GM23338 (cell line): ENCODE data around the gene SUN5. TPM values are rescaled to one million over a fixed set of nuclear protein-coding genes. Genes with fewer than 3 reads are reported as not detected.

Experiments
- ATAC-seq: fragments of 200-7000 bp; cut with Tn5 transposase; 3 replicates; pipeline ENCODE4 v1.9.1; 2020
- DNase-seq: peaks from one replicate; pipeline ENCODE4 v3.0.0-alpha.2; 2015; ENCODE audit warnings: low spot score
- H2AFZ ChIP-seq: fragments of 200-600 bp; sonication (generic); 2 replicates; pipeline ENCODE4 v1.8.0; 2016; ENCODE audit warnings: antibody characterized with exemption, mild to moderate bottlenecking, moderate library complexity
- H3F3A ChIP-seq: fragments of 200-600 bp; sonication (generic); replicated peaks from 2 replicates; pipeline ENCODE4 v1.8.0; 2017; ENCODE audit warnings: antibody characterized with exemption, mixed run types, low read depth
- H3K27ac ChIP-seq: fragments of 200-600 bp; sonication (generic); 2 replicates; pipeline ENCODE4 v1.6.1; 2016; ENCODE audit warnings: low read depth
- H3K27me3 ChIP-seq: fragments of 200-600 bp; sonication (generic); 2 replicates; pipeline ENCODE4 v1.8.0; 2016; ENCODE audit warnings: mild to moderate bottlenecking, mixed run types, moderate library complexity; ENCODE audit not compliant: insufficient read depth
- H3K36me3 ChIP-seq: fragments of 200-600 bp; sonication (generic); 2 replicates; pipeline ENCODE4 v1.8.0; 2016; ENCODE audit warnings: mild to moderate bottlenecking; ENCODE audit not compliant: insufficient read depth
- H3K4me1 ChIP-seq: fragments of 200-600 bp; sonication (generic); 2 replicates; pipeline ENCODE4 v1.8.0; 2016; ENCODE audit warnings: mild to moderate bottlenecking, moderate library complexity; ENCODE audit not compliant: insufficient read depth
- H3K4me2 ChIP-seq: fragments of 200-600 bp; sonication (generic); 2 replicates; pipeline ENCODE4 v1.7.1; 2017; ENCODE audit warnings: mixed run types
- H3K4me3 ChIP-seq: fragments of 200-600 bp; sonication (generic); 2 replicates; pipeline ENCODE4 v1.6.1; 2016; ENCODE audit warnings: mixed run types
- H3K79me2 ChIP-seq: fragments of 200-600 bp; sonication (generic); replicated peaks from 2 replicates; pipeline ENCODE4 v1.8.0; 2017; ENCODE audit warnings: mild to moderate bottlenecking; ENCODE audit not compliant: insufficient read depth
- H3K9me2 ChIP-seq: fragments of 200-600 bp; sonication (generic); 2 replicates; pipeline ENCODE4 v1.8.0; 2017; ENCODE audit not compliant: insufficient read depth
- H4K20me1 ChIP-seq: fragments of 200-600 bp; sonication (generic); replicated peaks from 2 replicates; pipeline ENCODE4 v1.8.0; 2017; ENCODE audit warnings: mild to moderate bottlenecking; ENCODE audit not compliant: insufficient read depth
- H3K27ac Mint-ChIP-seq: 2 replicates; pipeline ENCODE4 v1.8.0; 2020; ENCODE audit warnings: inconsistent platforms, mild to moderate bottlenecking, moderate library complexity, mixed read lengths
- H3K27me3 Mint-ChIP-seq: 3 replicates; pipeline ENCODE4 v1.8.0; 2022; ENCODE audit warnings: low read depth, mild to moderate bottlenecking, moderate library complexity, mixed read lengths, inconsistent platforms; ENCODE audit not compliant: insufficient read depth, poor library complexity
- H3K36me3 Mint-ChIP-seq: 3 replicates; pipeline ENCODE4 v1.8.0; 2021; ENCODE audit warnings: low read depth, mild to moderate bottlenecking, inconsistent platforms, moderate library complexity, mixed read lengths
- H3K4me1 Mint-ChIP-seq: 3 replicates; pipeline ENCODE4 v1.8.0; 2020; ENCODE audit warnings: mild to moderate bottlenecking, inconsistent platforms, mixed read lengths
- H3K4me3 Mint-ChIP-seq: 3 replicates; pipeline ENCODE4 v1.8.0; 2021; ENCODE audit warnings: moderate library complexity, mild to moderate bottlenecking, inconsistent platforms, mixed read lengths
- H3K9me3 Mint-ChIP-seq: 3 replicates; pipeline ENCODE4 v1.8.0; 2020; ENCODE audit warnings: moderate library complexity, mild to moderate bottlenecking, inconsistent platforms, mixed read lengths
- CREB1 ChIP-seq: fragments of 250-450 bp; sonication (Bioruptor Pico); IDR thresholded peaks from 2 replicates; pipeline ENCODE4 v1.5.0; 2020; ENCODE audit warnings: low read depth, mild to moderate bottlenecking, moderate library complexity
- ETS1 ChIP-seq: IDR thresholded peaks from 2 replicates; pipeline ENCODE4 v1.6.1; 2016; ENCODE audit warnings: antibody characterized with exemption
- EZH2 ChIP-seq: fragments of 200-600 bp; sonication (generic); IDR thresholded peaks from one replicate; pipeline ENCODE4 v1.8.0; 2017; ENCODE audit warnings: antibody characterized with exemption, mild to moderate bottlenecking, low read depth; ENCODE audit not compliant: unreplicated experiment
- EZH2phosphoT487 ChIP-seq: fragments of 200-600 bp; sonication (generic); IDR thresholded peaks from one replicate; pipeline ENCODE4 v1.8.1; 2018; ENCODE audit warnings: antibody characterized with exemption; ENCODE audit not compliant: unreplicated experiment
- JUNB ChIP-seq: IDR thresholded peaks from one replicate; pipeline ENCODE4 v1.6.1; 2016; ENCODE audit warnings: antibody characterized with exemption; ENCODE audit not compliant: unreplicated experiment
- NANOG ChIP-seq: IDR thresholded peaks from 2 replicates; pipeline ENCODE4 v1.6.1; 2016; ENCODE audit warnings: antibody characterized with exemption, borderline replicate concordance
- POLR2AphosphoS5 ChIP-seq: IDR thresholded peaks from 2 replicates; pipeline ENCODE4 v1.6.1; 2016; ENCODE audit warnings: antibody characterized with exemption, low read depth
- STAT1 ChIP-seq: IDR thresholded peaks from one replicate; pipeline ENCODE4 v1.6.1; 2016; ENCODE audit warnings: antibody characterized with exemption; ENCODE audit not compliant: unreplicated experiment
- ZNF114 ChIP-seq: fragments of 250-450 bp; sonication (Bioruptor Pico); IDR thresholded peaks from 2 replicates; pipeline ENCODE4 v1.5.0; 2020; ENCODE audit warnings: mild to moderate bottlenecking, moderate library complexity
- ZNF331 ChIP-seq: fragments of 250-450 bp; sonication (Bioruptor Pico); IDR thresholded peaks from 2 replicates; pipeline ENCODE4 v1.5.0; 2020; ENCODE audit warnings: low read depth, mild to moderate bottlenecking, moderate library complexity
- ZNF462 ChIP-seq: fragments of 250-450 bp; sonication (Bioruptor Pico); IDR thresholded peaks from 2 replicates; pipeline ENCODE4 v1.5.0; 2020; ENCODE audit warnings: mild to moderate bottlenecking, moderate library complexity
- polyA plus RNA-seq: library from polyadenylated mRNA; unstranded; fragments of >200 nt; fragmentation: Nextera tagmentation; extraction: Ambion mirVana; gene quantifications from 2 replicates; pipeline ENCODE4 v1.2.1, GENCODE V29; 2016
- total RNA-seq: library from RNA; depleted of rRNA; stranded (reverse); fragments of >200 nt; shearing (Covaris generic); gene quantifications from 2 replicates; pipeline ENCODE4 v1.2.3, GENCODE V29; 2014
- TF ChIP-seq, protein P1 (sequence below): IDR thresholded peaks from one replicate; pipeline ENCODE4 v1.6.1; 2018; ENCODE audit warnings: antibody characterized with exemption; ENCODE audit not compliant: unreplicated experiment

The SUN5 gene
- total and polyA plus RNA-seq, 2 experiments from 2014 or later, result not detected

DNA sequence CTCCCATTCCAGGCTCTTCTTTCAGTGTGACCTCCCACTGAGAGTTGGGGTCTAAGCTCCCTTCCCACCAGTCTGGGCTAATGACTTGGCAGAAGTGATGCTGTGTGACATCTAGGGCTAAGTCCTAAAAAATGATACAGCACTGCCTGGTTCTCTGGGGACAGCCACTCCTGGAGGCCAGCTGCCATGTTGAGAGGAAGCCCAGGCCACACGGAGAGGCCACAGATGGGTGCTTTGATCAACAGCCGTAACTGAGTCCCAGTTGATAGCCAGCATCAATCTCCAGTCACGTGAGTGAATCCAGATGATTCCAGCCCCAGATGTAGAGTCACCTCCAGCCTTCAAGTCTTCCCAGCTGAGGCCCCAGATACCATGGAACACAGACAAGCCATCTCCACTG, 13.8 kb downstream of the SUN5 start (continued):
- no peak for TF ChIP-seq ETS1
- no peak for TF ChIP-seq POLR2AphosphoS5

- H3K36me3 Mint-ChIP-seq, result no peaks in the 10 kb centered on the region
- no peaks in the 10 kb centered on the region for H4K20me1 ChIP-seq
- TF ChIP-seq POLR2AphosphoS5 (no peak), STAT1 (no peak), ETS1 (no peak), ZNF331 (CRISPR knock-in tag) (no peak), ZNF462 (no peak), CREB1 (CRISPR knock-in tag) (no peak), ZNF114 (CRISPR knock-in tag) (no peak), JUNB (no peak), EZH2phosphoT487 (no peak), EZH2 (no peak), NANOG (no peak)
- TF ChIP-seq, protein P1, sequence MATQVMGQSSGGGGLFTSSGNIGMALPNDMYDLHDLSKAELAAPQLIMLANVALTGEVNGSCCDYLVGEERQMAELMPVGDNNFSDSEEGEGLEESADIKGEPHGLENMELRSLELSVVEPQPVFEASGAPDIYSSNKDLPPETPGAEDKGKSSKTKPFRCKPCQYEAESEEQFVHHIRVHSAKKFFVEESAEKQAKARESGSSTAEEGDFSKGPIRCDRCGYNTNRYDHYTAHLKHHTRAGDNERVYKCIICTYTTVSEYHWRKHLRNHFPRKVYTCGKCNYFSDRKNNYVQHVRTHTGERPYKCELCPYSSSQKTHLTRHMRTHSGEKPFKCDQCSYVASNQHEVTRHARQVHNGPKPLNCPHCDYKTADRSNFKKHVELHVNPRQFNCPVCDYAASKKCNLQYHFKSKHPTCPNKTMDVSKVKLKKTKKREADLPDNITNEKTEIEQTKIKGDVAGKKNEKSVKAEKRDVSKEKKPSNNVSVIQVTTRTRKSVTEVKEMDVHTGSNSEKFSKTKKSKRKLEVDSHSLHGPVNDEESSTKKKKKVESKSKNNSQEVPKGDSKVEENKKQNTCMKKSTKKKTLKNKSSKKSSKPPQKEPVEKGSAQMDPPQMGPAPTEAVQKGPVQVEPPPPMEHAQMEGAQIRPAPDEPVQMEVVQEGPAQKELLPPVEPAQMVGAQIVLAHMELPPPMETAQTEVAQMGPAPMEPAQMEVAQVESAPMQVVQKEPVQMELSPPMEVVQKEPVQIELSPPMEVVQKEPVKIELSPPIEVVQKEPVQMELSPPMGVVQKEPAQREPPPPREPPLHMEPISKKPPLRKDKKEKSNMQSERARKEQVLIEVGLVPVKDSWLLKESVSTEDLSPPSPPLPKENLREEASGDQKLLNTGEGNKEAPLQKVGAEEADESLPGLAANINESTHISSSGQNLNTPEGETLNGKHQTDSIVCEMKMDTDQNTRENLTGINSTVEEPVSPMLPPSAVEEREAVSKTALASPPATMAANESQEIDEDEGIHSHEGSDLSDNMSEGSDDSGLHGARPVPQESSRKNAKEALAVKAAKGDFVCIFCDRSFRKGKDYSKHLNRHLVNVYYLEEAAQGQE, result no peak
These were observed 14.5 kb downstream of the SUN5 start for GRCh38 chr20:32989507-32990283.

More at GRCh38 chr20:32989507-32990283, 14.5 kb downstream of the SUN5 start:
- Mint-ChIP-seq H3K4me3 (no peak overlapping the region), H3K9me3 (no peaks in the 10 kb centered on the region; the same call in 2 of the 3 replicates), H3K27me3 (peaks cover 5% of the 10 kb centered on the region), H3K27ac (no peak overlapping the region), H3K4me1 (no peaks in the 10 kb centered on the region; the same call in 2 of the 3 replicates)
- no peaks in the 10 kb centered on the region for H3K79me2 ChIP-seq
- no peaks in the 10 kb centered on the region for H3K9me2 ChIP-seq
- H3K27ac ChIP-seq, result no peak overlapping the region
- H3K4me3 ChIP-seq, result no peak overlapping the region
- DNase-seq (no peak), ATAC-seq (no peak)
- no peak overlapping the region for H3K4me2 ChIP-seq
- H3K4me1 ChIP-seq, result no peaks in the 10 kb centered on the region
- no peaks in the 10 kb centered on the region for H3K27me3 ChIP-seq
- no peaks in the 10 kb centered on the region for H3F3A ChIP-seq
- no peaks in the 10 kb centered on the region for H3K36me3 ChIP-seq
- no peak overlapping the region for H2AFZ ChIP-seq
